ENCODE data around the gene NRDC. TPM values are rescaled to one million over a fixed set of nuclear protein-coding genes. Genes with fewer than 3 reads are reported as not detected.
A peak's percentile ranks its signal among the peaks of the same experiment; 100 is the strongest.

NRDC gene
- total and polyA plus RNA-seq, 9 of the 15 experiments (the other 6 are each of a cell fraction or from before 2014, with no cell fraction given) = 102 to 371 (median 201) TPM

- TF ChIP-seq REST (IDR thresholded peaks at IDR 0.05; ENCODE audit: borderline replicate concordance) = peak; percentile 49; the same call in 1 of the 2 replicates
- TF ChIP-seq REST (CRISPR knock-in tag; IDR thresholded peaks at IDR 0.05; ENCODE audit: low read depth) = no peak
- TF ChIP-seq SP1 (CRISPR knock-in tag; IDR thresholded peaks at IDR 0.05) = 0 out of 2 replicates have a peak, but pooled peaks have one; percentile 24
- TF ChIP-seq ZFP36 (IDR thresholded peaks at IDR 0.05; ENCODE audit: low read depth, low read length, partially characterized antibody) = no peak
- TF ChIP-seq NBN (IDR thresholded peaks at IDR 0.05; ENCODE audit: low read depth) = no peak
- TF ChIP-seq ZBED1 (IDR thresholded peaks at IDR 0.05) = no peak
- no peak for TF ChIP-seq ZC3H11A (IDR thresholded peaks at IDR 0.05; ENCODE audit: low read depth, low read length)
- TF ChIP-seq CTCF (IDR thresholded peaks at IDR 0.05 in 2 of 3, conservative IDR thresholded peaks at IDR 0.05 in 1 of 3; ENCODE audit: insufficient read depth in 2 of 3, low read depth in 1 of 3, low read length in 3 of 3) = peak; percentile 55 to 73 (median 70)
- TF ChIP-seq SMC3 (conservative IDR thresholded peaks at IDR 0.05; ENCODE audit: insufficient read depth, low read depth, low read length) = peak; percentile 49; the same call in 1 of the 2 replicates
- no peak for TF ChIP-seq RFX1 (IDR thresholded peaks at IDR 0.05)
- TF ChIP-seq STAG1 (CRISPR knock-in tag; IDR thresholded peaks at IDR 0.05; ENCODE audit: borderline replicate concordance) = peak; percentile 62; the same call in 1 of the 2 replicates
- no peak for TF ChIP-seq PRMT5 (CRISPR knock-in tag; IDR thresholded peaks at IDR 0.05)
- TF ChIP-seq RNF219 (CRISPR knock-in tag; IDR thresholded peaks at IDR 0.05) = no peak
- peak; percentile 52 to 82 for TF ChIP-seq RAD21 (CRISPR knock-in tag; conservative IDR thresholded peaks at IDR 0.05 in 1 of 2, IDR thresholded peaks at IDR 0.05 in 1 of 2)
These were observed 47.8 kb upstream of the NRDC start (continued) for GRCh38 chr1:51926171-51926812.
